Neural progenitor cell (in vitro differentiated cells): ENCODE data around the gene TRUB1. TPM values are rescaled to one million over a fixed set of nuclear protein-coding genes. Genes with fewer than 3 reads are reported as not detected.

Experiments used
- DNase-seq: peaks from one replicate; pipeline ENCODE4 v3.0.0-alpha.2; 2016; ENCODE audit warnings: low spot score
- H2AFZ ChIP-seq: fragments of 200-600 bp; sonication (generic); replicated peaks from 2 replicates; pipeline ENCODE4 v1.6.1; 2016; ENCODE audit warnings: antibody characterized with exemption
- H3F3A ChIP-seq: fragments of 200-600 bp; sonication (generic); 2 replicates; pipeline ENCODE4 v1.6.1; 2016; ENCODE audit warnings: antibody characterized with exemption, low read depth
- H3K27ac ChIP-seq: fragments of 200-600 bp; sonication (generic); 2 replicates; pipeline ENCODE4 v1.5.1; 2016; ENCODE audit warnings: mild to moderate bottlenecking
- H3K27me3 ChIP-seq: fragments of 200-600 bp; sonication (generic); 2 replicates; pipeline ENCODE4 v1.6.1; 2016; ENCODE audit warnings: mild to moderate bottlenecking, moderate library complexity
- H3K36me3 ChIP-seq: fragments of 200-600 bp; sonication (generic); 2 replicates; pipeline ENCODE4 v1.5.1; 2016
- H3K4me1 ChIP-seq: fragments of 200-600 bp; sonication (generic); 2 replicates; pipeline ENCODE4 v1.6.1; 2016; ENCODE audit warnings: mixed run types
- H3K4me2 ChIP-seq: fragments of 200-600 bp; sonication (generic); 2 replicates; pipeline ENCODE4 v1.6.1; 2016
- H3K4me3 ChIP-seq: fragments of 200-600 bp; sonication (generic); 2 replicates; pipeline ENCODE4 v1.5.1; 2016
- H3K79me2 ChIP-seq: fragments of 200-600 bp; sonication (generic); 2 replicates; pipeline ENCODE4 v1.6.1; 2016; ENCODE audit warnings: low read depth
- H3K9ac ChIP-seq: fragments of 200-600 bp; sonication (generic); 2 replicates; pipeline ENCODE4 v1.6.1; 2016
- H3K9me3 ChIP-seq: fragments of 200-600 bp; sonication (generic); 2 replicates; pipeline ENCODE4 v1.5.1; 2016; ENCODE audit warnings: low read depth
- H4K20me1 ChIP-seq: fragments of 200-600 bp; sonication (generic); 2 replicates; pipeline ENCODE4 v1.6.1; 2016; ENCODE audit warnings: low read depth
- H3K27ac Mint-ChIP-seq: 3 replicates; pipeline ENCODE4 v1.8.0; 2021; ENCODE audit warnings: mixed read lengths
- H3K27me3 Mint-ChIP-seq: 2 replicates; pipeline ENCODE4 v1.8.0; 2022; ENCODE audit warnings: low read depth, mild to moderate bottlenecking, inconsistent platforms, moderate library complexity, mixed read lengths; ENCODE audit not compliant: insufficient read depth
- H3K36me3 Mint-ChIP-seq: 3 replicates; pipeline ENCODE4 v1.8.0; 2021; ENCODE audit warnings: mixed read lengths
- H3K4me1 Mint-ChIP-seq: 3 replicates; pipeline ENCODE4 v1.8.0; 2021; ENCODE audit warnings: mixed read lengths
- H3K4me3 Mint-ChIP-seq: 3 replicates; pipeline ENCODE4 v1.8.0; 2021; ENCODE audit warnings: mild to moderate bottlenecking, moderate library complexity, mixed read lengths
- H3K9me3 Mint-ChIP-seq: 3 replicates; pipeline ENCODE4 v1.8.0; 2020; ENCODE audit warnings: mixed read lengths
- EZH2 ChIP-seq: fragments of 200-600 bp; sonication (generic); IDR thresholded peaks from 2 replicates; pipeline ENCODE4 v1.6.1; 2017; ENCODE audit warnings: antibody characterized with exemption, mild to moderate bottlenecking, moderate library complexity
- EZH2phosphoT487 ChIP-seq: fragments of 200-600 bp; sonication (generic); IDR thresholded peaks from 2 replicates; pipeline ENCODE4 v1.6.1; 2017; ENCODE audit warnings: antibody characterized with exemption
- total RNA-seq: library from RNA; depleted of rRNA; stranded (reverse); fragments of >200 nt; gene quantifications from 2 replicates; pipeline ENCODE4 v1.2.3, GENCODE V29; 2015; ENCODE audit warnings: low replicate concordance
- TF ChIP-seq, protein P1 (sequence below): fragments of 200-600 bp; sonication (generic); IDR thresholded peaks from 2 replicates; pipeline ENCODE4 v1.5.1; 2017; ENCODE audit warnings: antibody characterized with exemption, mild to moderate bottlenecking

Gene TRUB1
- total RNA-seq, 1 donor from 2014 or later, result 41.9 TPM

DNA sequence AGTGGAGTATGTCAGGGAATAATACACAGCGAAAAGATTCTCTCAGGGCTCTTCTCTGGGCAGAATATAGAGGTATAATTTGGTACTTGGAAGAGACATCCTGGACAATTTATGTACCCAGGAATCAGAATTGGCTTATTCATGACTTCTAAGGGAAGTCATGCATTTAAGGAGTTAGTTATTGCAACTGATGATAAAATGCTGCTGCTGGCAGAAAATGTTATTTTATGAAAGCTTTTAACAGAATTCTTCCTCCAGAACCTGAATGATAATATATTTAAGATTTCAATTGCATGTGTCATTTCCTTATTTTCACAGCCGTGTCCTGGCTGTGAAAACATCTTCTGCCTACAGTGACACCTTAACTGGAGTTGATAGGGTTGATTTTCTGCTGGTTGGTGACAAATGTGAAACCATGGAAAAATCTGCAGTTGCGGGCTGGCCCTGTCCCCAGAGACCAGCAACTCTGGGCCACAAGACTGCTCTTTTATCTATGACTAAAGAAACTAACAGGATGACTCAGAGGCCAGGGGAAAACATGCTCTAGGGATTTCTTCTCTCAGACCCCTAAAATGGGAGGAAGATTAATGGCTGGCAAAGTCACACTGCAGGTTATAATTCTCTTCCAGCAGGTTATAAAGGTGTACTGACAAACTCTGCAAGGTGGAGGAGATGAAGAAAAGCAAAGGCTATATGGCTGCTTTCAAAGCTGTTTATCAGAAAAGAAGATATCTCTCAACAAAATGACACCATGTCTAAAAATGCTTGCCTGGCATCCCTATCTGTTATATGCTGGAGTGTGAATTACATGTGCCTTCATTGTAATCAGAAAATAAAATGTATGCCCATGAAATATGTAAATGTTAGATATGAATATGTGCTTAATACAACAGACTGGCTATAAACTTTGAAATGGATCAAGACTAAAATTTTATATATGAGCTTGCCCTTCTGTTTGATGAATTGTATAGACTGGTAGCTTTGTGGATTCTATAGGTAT, 12.1 kb upstream of the TRUB1 start:
- no peak overlapping the region for H3K4me2 ChIP-seq
- H3K27ac Mint-ChIP-seq, result no peak overlapping the region
- H3K4me1 ChIP-seq, result no peaks in the 10 kb centered on the region
- no peaks in the 10 kb centered on the region for H3K79me2 ChIP-seq
- no peaks in the 10 kb centered on the region for H3K9me3 ChIP-seq
- H3K9ac ChIP-seq, result no peak overlapping the region
- H3K27me3 Mint-ChIP-seq, result peaks cover 2% of the 10 kb centered on the region
- no peaks in the 10 kb centered on the region for H3K36me3 ChIP-seq
- no peak overlapping the region for H3K27ac ChIP-seq
- H3K4me1 Mint-ChIP-seq, result peaks cover 4% of the 10 kb centered on the region
- H2AFZ ChIP-seq, result no peak overlapping the region
- DNase-seq, result no peak
- no peak overlapping the region for H3K4me3 ChIP-seq
- H4K20me1 ChIP-seq, result no peaks in the 10 kb centered on the region
- H3K9me3 Mint-ChIP-seq, result no peaks in the 10 kb centered on the region
- H3K36me3 Mint-ChIP-seq, result no peaks in the 10 kb centered on the region
- TF ChIP-seq, protein P1, sequence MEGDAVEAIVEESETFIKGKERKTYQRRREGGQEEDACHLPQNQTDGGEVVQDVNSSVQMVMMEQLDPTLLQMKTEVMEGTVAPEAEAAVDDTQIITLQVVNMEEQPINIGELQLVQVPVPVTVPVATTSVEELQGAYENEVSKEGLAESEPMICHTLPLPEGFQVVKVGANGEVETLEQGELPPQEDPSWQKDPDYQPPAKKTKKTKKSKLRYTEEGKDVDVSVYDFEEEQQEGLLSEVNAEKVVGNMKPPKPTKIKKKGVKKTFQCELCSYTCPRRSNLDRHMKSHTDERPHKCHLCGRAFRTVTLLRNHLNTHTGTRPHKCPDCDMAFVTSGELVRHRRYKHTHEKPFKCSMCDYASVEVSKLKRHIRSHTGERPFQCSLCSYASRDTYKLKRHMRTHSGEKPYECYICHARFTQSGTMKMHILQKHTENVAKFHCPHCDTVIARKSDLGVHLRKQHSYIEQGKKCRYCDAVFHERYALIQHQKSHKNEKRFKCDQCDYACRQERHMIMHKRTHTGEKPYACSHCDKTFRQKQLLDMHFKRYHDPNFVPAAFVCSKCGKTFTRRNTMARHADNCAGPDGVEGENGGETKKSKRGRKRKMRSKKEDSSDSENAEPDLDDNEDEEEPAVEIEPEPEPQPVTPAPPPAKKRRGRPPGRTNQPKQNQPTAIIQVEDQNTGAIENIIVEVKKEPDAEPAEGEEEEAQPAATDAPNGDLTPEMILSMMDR, result no peak
- no peak for TF ChIP-seq EZH2phosphoT487
- TF ChIP-seq EZH2, result no peak
- H3K27me3 ChIP-seq, result no peaks in the 10 kb centered on the region
- no peaks in the 10 kb centered on the region for H3F3A ChIP-seq
- H3K4me3 Mint-ChIP-seq, result no peak overlapping the region

DNA sequence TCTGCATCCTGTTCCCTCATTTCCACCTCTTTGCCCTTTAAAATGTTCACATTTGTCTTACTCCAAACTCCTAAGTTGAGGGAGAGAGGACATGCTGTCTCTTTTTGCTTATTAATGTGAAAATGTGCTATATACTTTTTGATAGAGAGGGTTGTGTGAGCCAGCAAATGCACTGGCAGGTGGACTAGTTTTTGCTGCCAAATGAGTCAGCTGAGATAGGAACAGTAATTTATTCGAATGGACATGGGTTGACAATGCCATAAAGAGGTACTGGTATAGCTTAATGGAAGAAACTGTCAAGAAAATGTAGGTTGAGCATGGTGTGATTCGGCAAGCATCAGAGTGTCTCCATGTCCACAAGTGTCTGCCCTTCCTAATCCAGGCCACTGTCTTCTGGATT, 9.2 kb upstream of the TRUB1 start:
- Histone ChIP-seq H3K9me3 (no peaks in the 10 kb centered on the region), H4K20me1 (no peaks in the 10 kb centered on the region), H3K9ac (no peak overlapping the region), H3K27me3 (no peaks in the 10 kb centered on the region), H3K4me1 (no peaks in the 10 kb centered on the region), H3F3A (no peaks in the 10 kb centered on the region), H3K36me3 (no peaks in the 10 kb centered on the region), H3K4me3 (no peak overlapping the region), H3K27ac (no peak overlapping the region), H3K4me2 (no peak overlapping the region), H3K79me2 (no peaks in the 10 kb centered on the region), H2AFZ (no peak overlapping the region)
- H3K4me1 Mint-ChIP-seq, result peaks cover 4% of the 10 kb centered on the region
- H3K27me3 Mint-ChIP-seq, result peaks cover 4% of the 10 kb centered on the region
- no peak overlapping the region for H3K27ac Mint-ChIP-seq
- TF ChIP-seq, protein P1, result no peak
- TF ChIP-seq EZH2phosphoT487 (no peak), EZH2 (no peak)
- H3K4me3 Mint-ChIP-seq, result no peak overlapping the region
- no peaks in the 10 kb centered on the region for H3K36me3 Mint-ChIP-seq
- H3K9me3 Mint-ChIP-seq, result no peaks in the 10 kb centered on the region
- DNase-seq, result no peak

DNA sequence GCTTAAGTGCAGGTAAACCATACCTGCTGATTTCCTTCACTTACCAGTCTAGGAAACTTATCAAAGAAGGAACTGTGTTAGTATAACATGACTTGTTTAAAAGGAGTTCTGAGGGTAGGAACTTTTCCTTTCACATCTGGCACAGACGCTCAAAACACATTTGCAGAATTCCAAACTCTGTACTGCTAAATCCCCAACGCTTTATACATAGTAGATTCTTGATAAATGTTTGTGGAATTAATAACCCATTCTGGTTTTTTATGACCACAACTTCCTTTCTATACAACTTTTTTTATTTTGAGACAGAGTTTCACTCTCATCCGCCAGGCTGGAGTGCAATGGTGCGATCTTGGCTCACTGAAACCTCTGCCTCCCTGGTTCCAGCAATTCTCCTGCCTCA, 7.7 kb upstream of the TRUB1 start:
- peaks cover 4% of the 10 kb centered on the region for H3K27me3 Mint-ChIP-seq
- H3K36me3 Mint-ChIP-seq, result no peaks in the 10 kb centered on the region
- Histone ChIP-seq H4K20me1 (no peaks in the 10 kb centered on the region), H3K9ac (no peak overlapping the region), H3K4me1 (no peaks in the 10 kb centered on the region), H3K79me2 (no peaks in the 10 kb centered on the region), H3K27me3 (no peaks in the 10 kb centered on the region), H3K27ac (no peak overlapping the region), H2AFZ (no peak overlapping the region), H3K36me3 (no peaks in the 10 kb centered on the region), H3F3A (no peaks in the 10 kb centered on the region), H3K4me3 (no peak overlapping the region), H3K9me3 (no peaks in the 10 kb centered on the region), H3K4me2 (no peak overlapping the region)
- no peaks in the 10 kb centered on the region for H3K9me3 Mint-ChIP-seq
- no peak overlapping the region for H3K27ac Mint-ChIP-seq
- H3K4me3 Mint-ChIP-seq, result no peak overlapping the region
- TF ChIP-seq, protein P1, result no peak
- TF ChIP-seq EZH2phosphoT487 (no peak), EZH2 (no peak)
- H3K4me1 Mint-ChIP-seq, result peaks cover 2% of the 10 kb centered on the region
- no peak for DNase-seq
